Measurements from ENCODE around the gene DDX6. TPM values are rescaled to one million over a fixed set of nuclear protein-coding genes. Genes with fewer than 3 reads are reported as not detected.
"Not testable (repeated sequence)": the region's sequence is repeated elsewhere in the genome, so short reads cannot be mapped to it uniquely, and the experiment has no call there.

DDX6 gene
- total RNA-seq, 1 experiment from 2014 or later: 229 TPM

GRCh38 chr11:118768690-118769089, 22.3 kb downstream of the DDX6 start:
- BruUV-seq (replicated peaks): no TSS peak
- H3K27ac ChIP-seq (ENCODE audit: low read depth, low read length, poor library complexity, severe bottlenecking): no peak overlapping the region
- no peak for DNase-seq (ENCODE audit: low spot score)
- H3K4me3 ChIP-seq (ENCODE audit: low read depth, low read length, poor library complexity, severe bottlenecking): no peak overlapping the region
- H3K36me3 ChIP-seq (ENCODE audit: insufficient read depth, low read length, poor library complexity, severe bottlenecking): peaks cover 82% of the 10 kb centered on the region
- H3K27me3 ChIP-seq (replicated peaks; ENCODE audit: insufficient read depth, low read depth, low read length, poor library complexity): no peaks in the 10 kb centered on the region
- ChIA-PET CTCF (interaction anchor here (0.6 kb wide), 1 partner anchor 723 kb away, joined by 7 read pairs; no protein-coding TSS in a partner anchor), POLR2A (ENCODE audit: low non-redundant PET) (no interaction called here)
- TF ChIP-seq, protein P1, sequence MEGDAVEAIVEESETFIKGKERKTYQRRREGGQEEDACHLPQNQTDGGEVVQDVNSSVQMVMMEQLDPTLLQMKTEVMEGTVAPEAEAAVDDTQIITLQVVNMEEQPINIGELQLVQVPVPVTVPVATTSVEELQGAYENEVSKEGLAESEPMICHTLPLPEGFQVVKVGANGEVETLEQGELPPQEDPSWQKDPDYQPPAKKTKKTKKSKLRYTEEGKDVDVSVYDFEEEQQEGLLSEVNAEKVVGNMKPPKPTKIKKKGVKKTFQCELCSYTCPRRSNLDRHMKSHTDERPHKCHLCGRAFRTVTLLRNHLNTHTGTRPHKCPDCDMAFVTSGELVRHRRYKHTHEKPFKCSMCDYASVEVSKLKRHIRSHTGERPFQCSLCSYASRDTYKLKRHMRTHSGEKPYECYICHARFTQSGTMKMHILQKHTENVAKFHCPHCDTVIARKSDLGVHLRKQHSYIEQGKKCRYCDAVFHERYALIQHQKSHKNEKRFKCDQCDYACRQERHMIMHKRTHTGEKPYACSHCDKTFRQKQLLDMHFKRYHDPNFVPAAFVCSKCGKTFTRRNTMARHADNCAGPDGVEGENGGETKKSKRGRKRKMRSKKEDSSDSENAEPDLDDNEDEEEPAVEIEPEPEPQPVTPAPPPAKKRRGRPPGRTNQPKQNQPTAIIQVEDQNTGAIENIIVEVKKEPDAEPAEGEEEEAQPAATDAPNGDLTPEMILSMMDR (conservative IDR thresholded peaks at IDR 0.05; ENCODE audit: low read depth, low read length): no peak
- TF ChIP-seq EZH2 (IDR thresholded peaks at IDR 0.05; ENCODE audit: borderline replicate concordance, low read depth, low read length, poor library complexity, severe bottlenecking): no peak
- intact Hi-C loops (cut with micrococcal nuclease; ENCODE audit: unreplicated experiment): no loop called here
- H3K4me1 ChIP-seq (ENCODE audit: insufficient read depth, low read length, poor library complexity, severe bottlenecking): no peaks in the 10 kb centered on the region
- H3K9me3 ChIP-seq (ENCODE audit: low read depth, low read length, poor library complexity, severe bottlenecking): no peaks in the 10 kb centered on the region

- intact Hi-C loops (cut with micrococcal nuclease; ENCODE audit: unreplicated experiment): no loop called here
- no peak overlapping the region for H3K27ac ChIP-seq (ENCODE audit: low read depth, low read length, poor library complexity, severe bottlenecking)
- no peaks in the 10 kb centered on the region for H3K9me3 ChIP-seq (ENCODE audit: low read depth, low read length, poor library complexity, severe bottlenecking)
- no TSS peak for BruUV-seq (replicated peaks)
- H3K27me3 ChIP-seq (replicated peaks; ENCODE audit: insufficient read depth, low read depth, low read length, poor library complexity): no peaks in the 10 kb centered on the region
- no peak overlapping the region for H3K4me3 ChIP-seq (ENCODE audit: low read depth, low read length, poor library complexity, severe bottlenecking)
- TF ChIP-seq, protein P1 (conservative IDR thresholded peaks at IDR 0.05; ENCODE audit: low read depth, low read length): no peak
- TF ChIP-seq EZH2 (IDR thresholded peaks at IDR 0.05; ENCODE audit: borderline replicate concordance, low read depth, low read length, poor library complexity, severe bottlenecking): no peak
- H3K36me3 ChIP-seq (ENCODE audit: insufficient read depth, low read length, poor library complexity, severe bottlenecking): peaks cover 80% of the 10 kb centered on the region
- CTCF ChIA-PET: no interaction called here
- no peak for DNase-seq (ENCODE audit: low spot score)
- POLR2A ChIA-PET (ENCODE audit: low non-redundant PET): no interaction called here
- no peaks in the 10 kb centered on the region for H3K4me1 ChIP-seq (ENCODE audit: insufficient read depth, low read length, poor library complexity, severe bottlenecking)
Observed at GRCh38 chr11:118766035-118766434, 24.9 kb downstream of the DDX6 start.

GRCh38 chr11:118765095-118765691, 25.8 kb downstream of the DDX6 start:
- H3K4me3 ChIP-seq (ENCODE audit: low read depth, low read length, poor library complexity, severe bottlenecking); H3K27me3 ChIP-seq (replicated peaks; ENCODE audit: insufficient read depth, low read depth, low read length, poor library complexity); H3K4me1 ChIP-seq (ENCODE audit: insufficient read depth, low read length, poor library complexity, severe bottlenecking); POLR2A ChIA-PET (ENCODE audit: low non-redundant PET); intact Hi-C loops (cut with micrococcal nuclease; ENCODE audit: unreplicated experiment); BruUV-seq (replicated peaks); H3K27ac ChIP-seq (ENCODE audit: low read depth, low read length, poor library complexity, severe bottlenecking); CTCF ChIA-PET; DNase-seq (ENCODE audit: low spot score); H3K9me3 ChIP-seq (ENCODE audit: low read depth, low read length, poor library complexity, severe bottlenecking): not testable (repeated sequence)
- H3K36me3 ChIP-seq (ENCODE audit: insufficient read depth, low read length, poor library complexity, severe bottlenecking): peaks cover 80% of the 10 kb centered on the region

DNA sequence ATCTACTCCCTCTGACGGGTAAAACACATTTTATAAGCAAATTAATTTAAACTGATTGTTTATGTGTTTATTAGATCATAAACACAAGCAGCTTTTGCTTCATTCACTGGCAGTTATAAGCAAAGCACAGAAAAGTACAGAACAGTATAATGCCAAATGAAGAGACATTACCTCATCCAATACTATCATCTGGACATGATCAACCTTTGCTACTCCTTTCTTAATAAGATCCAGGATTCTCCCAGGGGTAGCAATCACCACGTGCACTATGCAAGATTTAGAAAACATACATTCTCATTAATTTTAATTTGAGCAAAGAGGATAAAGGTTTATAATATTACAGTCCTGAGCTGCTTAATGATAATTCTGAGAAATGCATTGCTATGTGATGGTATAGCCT, 27.9 kb downstream of the DDX6 start:
- no TSS peak for BruUV-seq (replicated peaks)

DNA sequence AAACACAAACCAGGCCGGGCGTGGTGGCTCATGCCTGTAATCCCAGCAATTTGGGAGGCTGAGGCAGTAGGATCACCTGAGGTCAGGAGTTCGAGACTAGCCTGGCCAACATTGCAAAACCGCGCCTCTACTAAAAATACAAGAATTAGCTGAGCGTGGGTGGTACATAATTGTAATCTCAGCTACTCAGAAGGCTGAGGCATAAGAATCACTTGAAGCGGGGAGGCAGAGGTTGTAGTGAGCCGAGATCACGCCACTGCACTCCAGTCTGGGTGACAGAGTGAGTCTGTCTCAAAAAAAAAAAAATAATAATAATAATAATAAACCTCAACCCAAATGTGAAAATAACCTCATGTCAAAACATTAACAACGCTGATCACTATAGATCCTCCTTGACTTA, 29.0 kb downstream of the DDX6 start:
- peaks cover 87% of the 10 kb centered on the region for H3K36me3 ChIP-seq (ENCODE audit: insufficient read depth, low read length, poor library complexity, severe bottlenecking)
- POLR2A ChIA-PET (ENCODE audit: low non-redundant PET); CTCF ChIA-PET: not testable (repeated sequence)

More for the DNA sequence above, 27.9 kb downstream of the DDX6 start:
- H3K36me3 ChIP-seq (ENCODE audit: insufficient read depth, low read length, poor library complexity, severe bottlenecking): peaks cover 87% of the 10 kb centered on the region
- ChIA-PET CTCF (no interaction called here), POLR2A (ENCODE audit: low non-redundant PET) (no interaction called here)
- intact Hi-C loops (cut with micrococcal nuclease; ENCODE audit: unreplicated experiment): no loop called here
- H3K9me3 ChIP-seq (ENCODE audit: low read depth, low read length, poor library complexity, severe bottlenecking): no peaks in the 10 kb centered on the region
- H3K27me3 ChIP-seq (replicated peaks; ENCODE audit: insufficient read depth, low read depth, low read length, poor library complexity): no peaks in the 10 kb centered on the region
- no peak for TF ChIP-seq EZH2 (IDR thresholded peaks at IDR 0.05; ENCODE audit: borderline replicate concordance, low read depth, low read length, poor library complexity, severe bottlenecking)
- TF ChIP-seq, protein P1 (conservative IDR thresholded peaks at IDR 0.05; ENCODE audit: low read depth, low read length): no peak
- H3K4me3 ChIP-seq (ENCODE audit: low read depth, low read length, poor library complexity, severe bottlenecking): no peak overlapping the region
- no peak overlapping the region for H3K27ac ChIP-seq (ENCODE audit: low read depth, low read length, poor library complexity, severe bottlenecking)
- no peak for DNase-seq (ENCODE audit: low spot score)
- no peaks in the 10 kb centered on the region for H3K4me1 ChIP-seq (ENCODE audit: insufficient read depth, low read length, poor library complexity, severe bottlenecking)

More for the DNA sequence above, 29.0 kb downstream of the DDX6 start:
- H3K27me3 ChIP-seq (replicated peaks; ENCODE audit: insufficient read depth, low read depth, low read length, poor library complexity); H3K27ac ChIP-seq (ENCODE audit: low read depth, low read length, poor library complexity, severe bottlenecking); intact Hi-C loops (cut with micrococcal nuclease; ENCODE audit: unreplicated experiment); H3K4me3 ChIP-seq (ENCODE audit: low read depth, low read length, poor library complexity, severe bottlenecking); H3K4me1 ChIP-seq (ENCODE audit: insufficient read depth, low read length, poor library complexity, severe bottlenecking); H3K9me3 ChIP-seq (ENCODE audit: low read depth, low read length, poor library complexity, severe bottlenecking); BruUV-seq (replicated peaks); DNase-seq (ENCODE audit: low spot score): not testable (repeated sequence)
